Neural crest cell (in vitro differentiated cells): Measurements from ENCODE around the gene RAE1. TPM values are rescaled to one million over a fixed set of nuclear protein-coding genes. Genes with fewer than 3 reads are reported as not detected.
A peak's percentile ranks its signal among the peaks of the same experiment; 100 is the strongest.
"Not testable (repeated sequence)": the region's sequence is repeated elsewhere in the genome, so short reads cannot be mapped to it uniquely, and the experiment has no call there.

ENCODE experiments used
- DNase-seq: peaks from one replicate; pipeline ENCODE4 v3.0.0; 2021; ENCODE audit warnings: low read depth, mixed read lengths, low spot score
- H3K27ac Mint-ChIP-seq: one replicate; pipeline ENCODE4 v1.8.0; 2021; ENCODE audit warnings: mild to moderate bottlenecking, mixed read lengths; ENCODE audit not compliant: unreplicated experiment
- H3K27me3 Mint-ChIP-seq: 2 replicates; pipeline ENCODE4 v1.8.0; 2021; ENCODE audit warnings: low read depth, mild to moderate bottlenecking, mixed read lengths
- H3K36me3 Mint-ChIP-seq: 2 replicates; pipeline ENCODE4 v1.8.0; 2021; ENCODE audit warnings: low read depth, mild to moderate bottlenecking, mixed read lengths
- H3K4me1 Mint-ChIP-seq: 2 replicates; pipeline ENCODE4 v1.8.0; 2021; ENCODE audit warnings: mixed read lengths
- H3K4me3 Mint-ChIP-seq: one replicate; pipeline ENCODE4 v1.8.0; 2021; ENCODE audit warnings: mild to moderate bottlenecking, mixed read lengths
- H3K9me3 Mint-ChIP-seq: 2 replicates; pipeline ENCODE4 v1.8.0; 2021; ENCODE audit warnings: mixed read lengths
- CTCF ChIP-seq: fragments of 200-600 bp; sonication (generic); conservative IDR thresholded peaks from 2 replicates; pipeline ENCODE4 v1.5.0; 2021; ENCODE audit warnings: antibody characterized with exemption, mild to moderate bottlenecking
- total RNA-seq: library from RNA; stranded (reverse); gene quantifications from 2 replicates; pipeline ENCODE4 v1.2.1, GENCODE V29; 2021

RAE1 gene
- total RNA-seq, 1 donor from 2014 or later = 57.0 TPM

GRCh38 chr20:57350081-57350710, 859 bp upstream of the RAE1 start:
- Mint-ChIP-seq H3K27ac (no peak overlapping the region), H3K9me3 (peaks cover 3% of the 10 kb centered on the region), H3K36me3 (peaks cover 2% of the 10 kb centered on the region), H3K27me3 (no peaks in the 10 kb centered on the region), H3K4me3 (peak overlapping the region; percentile 70), H3K4me1 (peaks cover 20% of the 10 kb centered on the region)
- no peak for TF ChIP-seq CTCF
- no peak for DNase-seq

- H3K4me1 Mint-ChIP-seq = peaks cover 20% of the 10 kb centered on the region
- peak overlapping the region; percentile 76 for H3K27ac Mint-ChIP-seq
- H3K27me3 Mint-ChIP-seq, H3K9me3 Mint-ChIP-seq, DNase-seq, H3K36me3 Mint-ChIP-seq: not testable (repeated sequence)
- H3K4me3 Mint-ChIP-seq = peak overlapping the region; percentile 95
Measured at GRCh38 chr20:57350726-57351041, 371 bp upstream of the RAE1 start.

- no peaks in the 10 kb centered on the region for H3K27me3 Mint-ChIP-seq
- no peak for DNase-seq
- H3K36me3 Mint-ChIP-seq = peaks cover 2% of the 10 kb centered on the region
- H3K9me3 Mint-ChIP-seq = peaks cover 3% of the 10 kb centered on the region
- H3K4me1 Mint-ChIP-seq = peaks cover 20% of the 10 kb centered on the region
- TF ChIP-seq CTCF = no peak
- H3K27ac Mint-ChIP-seq = no peak overlapping the region
- peak overlapping the region; percentile 95 for H3K4me3 Mint-ChIP-seq
Measured at GRCh38 chr20:57352305-57352704, 1.2 kb downstream of the RAE1 start.

- peak overlapping the region; percentile 95 for H3K4me3 Mint-ChIP-seq
- no peak overlapping the region for H3K27ac Mint-ChIP-seq
Measured at GRCh38 chr20:57353351-57353750, 2.3 kb downstream of the RAE1 start.

GRCh38 chr20:57361517-57361916, 10.5 kb downstream of the RAE1 start:
- H3K4me1 Mint-ChIP-seq = no peaks in the 10 kb centered on the region
- no peak for DNase-seq
- peaks cover 12% of the 10 kb centered on the region for H3K36me3 Mint-ChIP-seq
- no peak overlapping the region for H3K27ac Mint-ChIP-seq
- no peaks in the 10 kb centered on the region for H3K27me3 Mint-ChIP-seq
- H3K9me3 Mint-ChIP-seq = no peaks in the 10 kb centered on the region
- TF ChIP-seq CTCF = no peak
- H3K4me3 Mint-ChIP-seq = no peak overlapping the region

More at GRCh38 chr20:57353351-57353750, 2.3 kb downstream of the RAE1 start:
- DNase-seq = no peak
- H3K36me3 Mint-ChIP-seq = peaks cover 2% of the 10 kb centered on the region
- peaks cover 3% of the 10 kb centered on the region for H3K9me3 Mint-ChIP-seq
- no peaks in the 10 kb centered on the region for H3K27me3 Mint-ChIP-seq
- H3K4me1 Mint-ChIP-seq = peaks cover 20% of the 10 kb centered on the region
- no peak for TF ChIP-seq CTCF

GRCh38 chr20:57364451-57364850, 13.4 kb downstream of the RAE1 start:
- TF ChIP-seq CTCF = no peak
- peaks cover 16% of the 10 kb centered on the region for H3K36me3 Mint-ChIP-seq
- no peak for DNase-seq
- no peaks in the 10 kb centered on the region for H3K27me3 Mint-ChIP-seq
- no peak overlapping the region for H3K27ac Mint-ChIP-seq
- no peak overlapping the region for H3K4me3 Mint-ChIP-seq
- H3K9me3 Mint-ChIP-seq = no peaks in the 10 kb centered on the region
- no peaks in the 10 kb centered on the region for H3K4me1 Mint-ChIP-seq
